Measurements from ENCODE around the gene ACOT9.
"Not testable (repeated sequence)": the region's sequence is repeated elsewhere in the genome, so short reads cannot be mapped to it uniquely, and the experiment has no call there.

ACOT9 gene

GRCh38 chrX:23699636-23700194 lies 43.4 kb downstream of the ACOT9 start:
- DNase-seq (ENCODE audit: low read depth in 2 of 2) = peak in 1 of 2 donors; percentile 19

- DNase-seq (ENCODE audit: low read depth in 2 of 2) = peak; percentile 11 to 19
Observed at GRCh38 chrX:23694606-23695005, 48.5 kb downstream of the ACOT9 start.

GRCh38 chrX:23692166-23692565 lies 50.9 kb downstream of the ACOT9 start:
- no peak for DNase-seq (ENCODE audit: low read depth in 2 of 2)

GRCh38 chrX:23676486-23676885 lies 66.6 kb downstream of the ACOT9 start:
- not testable (repeated sequence) for DNase-seq (ENCODE audit: low read depth in 2 of 2)

GRCh38 chrX:23673108-23673507 lies 70.0 kb downstream of the ACOT9 start:
- no peak for DNase-seq (ENCODE audit: low read depth in 2 of 2)

- no peak for DNase-seq (ENCODE audit: low read depth in 2 of 2)
Observed at GRCh38 chrX:23670528-23670927, 72.5 kb downstream of the ACOT9 start.

- DNase-seq (ENCODE audit: low read depth in 2 of 2) = no peak
Observed at GRCh38 chrX:23668335-23668734, 74.7 kb downstream of the ACOT9 start.

- DNase-seq (ENCODE audit: low read depth in 2 of 2) = peak; percentile 61 to 70
Observed at GRCh38 chrX:23667239-23668177, 75.6 kb downstream of the ACOT9 start, which contains the start of gene PRDX4. PRDX4 (plus strand) TSS chrX:23667493; CDS start chrX:23667571, 78 bp downstream.

GRCh38 chrX:23666282-23666681 lies 76.8 kb downstream of the ACOT9 start:
- no peak for DNase-seq (ENCODE audit: low read depth in 2 of 2)

GRCh38 chrX:23664496-23664895 lies 78.6 kb downstream of the ACOT9 start:
- no peak for DNase-seq (ENCODE audit: low read depth in 2 of 2)

GRCh38 chrX:23662853-23663252 lies 80.2 kb downstream of the ACOT9 start:
- no peak for DNase-seq (ENCODE audit: low read depth in 2 of 2)

GRCh38 chrX:23662187-23662586 lies 80.9 kb downstream of the ACOT9 start:
- no peak for DNase-seq (ENCODE audit: low read depth in 2 of 2)

GRCh38 chrX:23661671-23662070 lies 81.4 kb downstream of the ACOT9 start:
- no peak for DNase-seq (ENCODE audit: low read depth in 2 of 2)

- no peak for DNase-seq (ENCODE audit: low read depth in 2 of 2)
Observed at GRCh38 chrX:23660766-23661132, 82.3 kb downstream of the ACOT9 start.

- not testable (repeated sequence) for DNase-seq (ENCODE audit: low read depth in 2 of 2)
Observed at GRCh38 chrX:23660083-23660765, 82.9 kb downstream of the ACOT9 start.

- DNase-seq (ENCODE audit: low read depth in 2 of 2) = no peak
Observed at GRCh38 chrX:23659339-23659738, 83.7 kb downstream of the ACOT9 start.

- no peak for DNase-seq (ENCODE audit: low read depth in 2 of 2)
Observed at GRCh38 chrX:23656684-23657083, 86.4 kb downstream of the ACOT9 start.

GRCh38 chrX:23656091-23656490 lies 87.0 kb downstream of the ACOT9 start:
- no peak for DNase-seq (ENCODE audit: low read depth in 2 of 2)

All from stimulated activated CD4-positive, alpha-beta T cell treated with anti-CD3 and anti-CD28 coated beads, Interleukin-1b, Interleukin-23, amount 100 ng/mL, for 4 hours (primary cell).